IPS-NIHi7 (cell line): ENCODE results near the gene TERB1.

Experiments used
- DNase-seq: peaks from one replicate; pipeline ENCODE4 v3.0.0; 2012; ENCODE audit warnings: mixed read lengths; ENCODE audit errors: extremely low spot score

TERB1 gene

DNA sequence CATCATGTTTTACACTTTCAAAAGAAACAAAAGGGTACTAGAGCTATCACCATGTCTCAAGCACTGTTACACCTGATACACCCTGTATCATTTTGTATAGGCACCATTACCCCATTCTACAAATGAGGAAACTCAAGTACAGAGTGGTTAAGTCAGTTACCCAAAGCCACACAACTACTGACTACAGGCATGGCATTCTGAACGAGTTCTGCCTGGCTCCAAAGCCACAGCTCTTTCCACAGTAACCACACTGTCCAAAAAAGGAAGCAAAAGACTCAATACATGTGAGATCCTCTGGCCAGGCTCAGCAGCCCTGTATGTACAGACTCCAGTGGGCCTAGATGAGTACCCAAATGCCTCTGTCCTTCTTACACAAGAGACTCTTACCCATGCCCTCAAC, 54.7 kb downstream of the TERB1 start:
- DNase-seq: no peak

- DNase-seq: no peak
Measured at GRCh38 chr16:66746048-66746447, 55.3 kb downstream of the TERB1 start.

GRCh38 chr16:66741950-66742808, 59.2 kb downstream of the TERB1 start:
- no peak for DNase-seq

DNA sequence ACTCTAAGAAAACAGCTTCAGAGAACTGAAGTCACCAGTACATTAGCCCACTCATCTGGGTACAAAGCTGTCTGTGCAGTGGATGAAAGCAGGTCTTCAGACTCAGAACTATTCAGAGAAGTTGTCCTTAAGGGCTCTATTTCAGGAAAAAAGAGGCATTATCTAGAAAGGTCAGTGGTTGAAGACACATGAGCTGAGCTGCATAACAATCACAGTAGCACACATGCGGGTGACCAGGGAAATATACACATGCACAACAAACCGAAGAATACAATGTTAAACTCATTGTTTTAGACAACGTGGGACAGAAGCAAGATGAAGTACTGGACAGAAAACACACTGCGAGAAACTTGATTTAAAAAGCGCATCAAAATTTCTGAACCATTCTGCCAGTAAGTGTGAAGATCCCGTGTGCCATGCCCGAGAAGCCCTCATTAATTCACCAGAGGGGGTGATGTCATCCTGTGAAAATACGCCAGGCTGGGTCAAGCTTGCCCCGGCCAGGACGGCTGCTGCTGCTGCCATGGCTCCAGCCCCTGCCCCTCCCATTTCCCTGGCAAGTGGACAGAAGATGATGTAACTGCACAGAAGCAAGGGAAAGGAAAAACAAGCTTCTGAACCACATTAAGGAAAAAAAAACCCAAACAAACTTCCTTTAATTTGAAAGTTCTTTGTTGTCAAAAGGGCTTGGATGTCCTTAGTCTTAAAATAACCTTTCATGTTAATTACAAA, 60.0 kb downstream of the TERB1 start:
- no peak for DNase-seq

DNA sequence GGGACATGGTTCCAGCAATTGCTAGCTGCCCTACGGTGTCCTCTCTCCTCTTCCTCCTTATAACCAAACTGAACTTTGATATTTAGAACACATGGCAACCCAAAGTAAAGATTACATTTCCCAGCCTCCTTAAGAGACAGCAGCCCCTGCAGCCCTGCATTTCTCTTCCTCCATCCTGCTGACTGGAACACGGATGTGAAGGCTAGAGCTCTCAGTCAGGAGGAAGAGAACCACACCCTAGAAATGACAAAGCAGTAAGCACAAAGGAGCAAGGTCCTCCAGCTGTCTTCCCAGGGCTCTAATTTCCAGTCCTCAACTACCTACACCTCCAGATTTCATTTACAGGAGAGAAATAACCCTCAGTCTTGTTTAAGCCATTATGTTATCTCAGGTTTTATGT, 60.9 kb downstream of the TERB1 start:
- no peak for DNase-seq

DNA sequence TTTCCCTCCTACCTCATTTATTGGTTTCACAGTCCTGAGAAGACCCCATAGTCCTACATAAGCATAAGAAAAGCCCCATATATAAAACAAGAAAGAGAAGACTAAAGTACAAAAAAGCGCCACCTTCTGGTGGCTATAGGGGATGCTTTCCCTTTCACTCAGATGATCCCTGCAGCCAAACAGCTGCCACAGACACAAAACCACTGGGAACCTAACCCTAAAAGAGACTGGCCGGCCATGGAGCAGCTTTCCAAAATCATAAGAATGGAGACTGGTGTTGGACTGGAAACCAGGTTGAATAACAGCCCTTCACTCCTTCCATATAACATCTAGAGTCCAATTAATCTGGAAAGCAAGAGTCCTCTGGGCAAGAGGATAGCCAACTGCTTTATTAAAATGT, 61.4 kb downstream of the TERB1 start:
- peak; percentile 79 for DNase-seq

DNA sequence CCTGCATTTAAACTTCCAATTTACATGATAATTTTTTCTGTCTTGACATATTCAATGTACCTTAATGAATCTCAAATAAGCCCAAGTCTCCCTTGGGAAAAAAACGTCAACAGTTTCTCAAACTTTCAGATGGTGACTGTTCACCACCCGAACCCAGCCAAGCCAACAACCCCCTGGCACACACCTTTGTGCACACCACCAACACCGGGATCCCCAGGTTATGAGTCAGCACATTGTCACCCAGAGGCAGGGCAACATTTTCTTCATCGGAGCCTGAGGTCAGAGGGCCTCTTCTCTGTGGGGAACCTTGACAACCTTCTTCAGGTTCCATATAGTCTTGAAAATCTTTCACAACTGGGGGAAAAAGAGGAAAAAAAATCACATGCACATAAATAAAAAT, 65.5 kb downstream of the TERB1 start:
- DNase-seq: no peak

- DNase-seq: no peak
Measured at GRCh38 chr16:66731101-66731500, 70.3 kb downstream of the TERB1 start.

DNA sequence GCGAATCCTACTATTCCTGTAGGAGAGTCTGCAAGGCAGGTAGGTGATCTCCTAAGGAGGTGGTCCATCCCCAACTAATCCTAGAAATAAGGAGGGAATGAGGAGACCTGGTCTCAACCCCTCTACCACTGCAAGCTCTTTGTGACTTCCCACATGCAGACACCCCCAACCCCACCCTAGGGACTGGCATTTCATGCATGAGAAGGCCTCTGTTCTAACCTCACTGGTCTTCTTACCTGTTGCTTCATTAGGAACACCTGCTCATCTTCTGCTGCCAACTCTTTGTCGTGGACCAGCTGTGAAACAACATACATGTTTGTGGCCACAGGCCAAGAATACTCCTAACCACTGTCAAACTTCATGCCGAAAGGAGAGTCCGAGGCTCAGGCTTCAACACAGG, 72.6 kb downstream of the TERB1 start:
- no peak for DNase-seq

DNA sequence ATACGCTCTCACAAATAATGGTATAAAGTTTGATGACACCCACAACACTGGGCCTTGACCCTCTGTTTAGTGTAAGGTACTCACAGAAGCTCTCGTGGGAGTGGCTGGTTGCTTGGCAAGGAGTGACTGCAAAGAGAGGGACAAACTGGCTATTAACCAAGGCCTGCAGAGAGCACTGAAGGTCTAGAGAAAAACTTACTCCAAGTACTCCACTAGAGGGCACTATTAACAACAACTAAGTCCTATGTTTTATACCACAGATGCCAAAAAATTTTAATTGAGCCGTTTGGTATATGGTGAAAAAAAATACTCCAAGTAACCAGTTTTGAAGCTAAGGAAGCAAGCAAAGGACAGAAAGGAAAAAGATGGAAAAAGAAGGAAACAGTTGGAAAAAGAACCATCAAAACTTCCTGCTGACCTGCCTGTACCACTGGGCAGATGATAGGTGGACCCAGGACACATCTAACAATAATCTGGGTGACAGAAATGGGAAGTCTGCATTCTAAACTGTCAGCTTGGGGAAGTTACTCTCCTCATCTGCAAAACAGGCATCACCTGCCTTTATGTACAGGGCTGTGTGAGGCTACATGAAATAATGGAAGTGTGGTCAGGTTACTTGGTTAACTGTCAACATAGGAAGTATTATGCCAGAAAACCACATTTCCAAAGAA, 73.1 kb downstream of the TERB1 start:
- DNase-seq: peak; percentile 70

GRCh38 chr16:66720766-66721165, 80.6 kb downstream of the TERB1 start:
- no peak for DNase-seq

- no peak for DNase-seq
Measured at GRCh38 chr16:66719246-66719645, 82.1 kb downstream of the TERB1 start.

DNA sequence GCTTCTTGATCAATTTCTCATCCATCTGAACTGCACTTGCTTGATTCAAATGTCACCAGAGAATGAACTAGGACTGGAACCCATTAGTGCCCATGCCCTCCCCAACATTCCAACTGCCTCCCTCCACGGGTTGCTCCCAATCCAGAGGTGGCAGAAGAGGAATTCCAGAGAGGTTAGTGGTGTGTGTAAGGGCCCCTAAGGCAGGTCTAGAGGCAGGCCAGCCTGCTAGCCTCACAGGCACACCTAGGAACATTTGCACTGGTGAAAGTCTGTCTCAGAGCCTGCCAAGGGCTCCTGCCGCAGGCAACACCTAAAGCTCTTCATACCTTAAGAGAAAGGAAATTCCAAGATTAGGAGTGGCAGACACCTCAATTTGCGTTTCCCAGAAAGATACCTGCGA, 83.6 kb downstream of the TERB1 start:
- DNase-seq: no peak

DNA sequence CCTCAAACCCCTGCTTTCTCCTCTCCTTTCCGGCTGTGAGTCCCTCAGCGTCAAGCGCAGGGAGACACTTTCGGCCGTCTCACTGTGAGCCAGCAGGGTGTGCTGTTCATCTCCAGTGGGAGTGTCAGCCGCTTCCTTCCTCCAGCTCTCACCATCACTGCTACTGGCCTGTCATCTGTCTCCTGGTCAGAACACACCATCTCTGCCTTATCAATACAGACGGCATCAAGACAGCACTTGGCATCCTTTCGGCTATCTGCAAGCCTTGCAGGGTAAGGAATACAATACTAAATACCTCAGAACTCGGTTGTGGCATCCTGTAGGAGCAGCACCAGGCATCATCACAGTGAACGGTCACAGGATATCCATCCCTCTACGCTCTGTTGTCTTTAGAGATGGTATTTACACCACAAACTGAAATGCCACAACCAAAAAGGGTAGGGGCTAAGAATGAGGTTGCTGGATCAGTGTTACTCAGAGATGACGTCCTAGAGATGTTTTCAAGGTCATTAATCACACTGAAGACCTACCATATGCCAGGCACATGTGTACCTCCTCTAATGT, 84.2 kb downstream of the TERB1 start:
- DNase-seq: peak; percentile 83

- no peak for DNase-seq
Measured at GRCh38 chr16:66714654-66715307, 86.6 kb downstream of the TERB1 start.

DNA sequence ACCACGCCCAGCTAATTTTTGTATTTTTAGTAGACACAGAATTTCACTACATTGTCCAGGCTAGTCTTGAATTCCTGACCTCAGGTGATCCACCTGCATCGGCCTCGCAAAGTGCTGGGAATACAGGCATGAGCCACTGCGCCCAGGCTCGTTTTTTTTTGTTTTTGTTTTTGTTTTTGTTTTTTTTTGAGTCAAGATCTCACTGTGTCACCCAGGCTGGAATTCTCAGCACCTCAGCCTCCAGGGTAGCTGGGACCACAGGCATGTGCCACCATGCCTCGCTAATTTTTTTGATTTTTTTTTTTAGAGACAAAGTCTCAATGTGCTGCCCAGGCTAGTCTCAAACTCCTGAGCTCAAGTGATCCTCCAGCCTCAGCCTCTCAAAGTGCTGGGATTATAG, 87.3 kb downstream of the TERB1 start:
- no peak for DNase-seq

DNA sequence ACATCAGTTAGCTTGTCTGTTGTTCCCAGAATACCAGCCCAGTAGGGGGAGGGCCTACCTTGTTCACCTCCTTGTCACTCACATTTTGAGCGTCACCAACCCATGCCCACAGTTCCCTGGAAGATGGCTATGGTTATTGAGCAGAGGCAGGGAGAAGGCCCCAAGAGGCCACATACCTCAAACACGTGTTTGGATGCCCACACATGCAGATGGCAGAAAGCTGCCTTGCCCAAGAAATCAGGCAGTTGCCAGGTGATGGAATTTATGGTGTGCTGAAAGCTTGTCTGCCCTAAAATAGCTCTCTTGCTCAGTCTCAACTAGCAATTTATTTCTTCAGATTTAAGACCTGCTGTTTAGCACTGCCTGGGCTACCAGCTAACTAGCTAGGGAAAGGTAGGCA, 88.3 kb downstream of the TERB1 start:
- no peak for DNase-seq

- DNase-seq: no peak
Measured at GRCh38 chr16:66712512-66712911, 88.9 kb downstream of the TERB1 start.

DNA sequence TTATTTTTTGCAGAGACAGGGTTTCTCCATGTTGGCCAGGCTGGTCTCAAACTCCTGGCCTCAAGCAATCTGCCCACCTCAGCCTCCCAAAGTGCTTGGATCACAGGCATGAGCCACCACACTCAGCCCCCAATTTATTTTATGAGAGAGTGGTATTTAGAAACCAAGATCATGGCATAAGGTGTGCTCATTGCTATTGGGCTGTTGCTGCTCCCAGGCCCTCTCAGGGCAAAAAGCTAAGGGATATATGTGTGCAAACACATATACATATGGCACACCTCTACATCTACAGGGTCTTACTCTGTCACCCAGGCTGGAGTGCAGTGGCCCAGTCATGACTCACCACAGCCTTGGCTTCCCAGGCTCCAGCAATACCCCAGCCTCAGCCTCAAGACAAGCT, 89.8 kb downstream of the TERB1 start:
- DNase-seq: no peak

DNA sequence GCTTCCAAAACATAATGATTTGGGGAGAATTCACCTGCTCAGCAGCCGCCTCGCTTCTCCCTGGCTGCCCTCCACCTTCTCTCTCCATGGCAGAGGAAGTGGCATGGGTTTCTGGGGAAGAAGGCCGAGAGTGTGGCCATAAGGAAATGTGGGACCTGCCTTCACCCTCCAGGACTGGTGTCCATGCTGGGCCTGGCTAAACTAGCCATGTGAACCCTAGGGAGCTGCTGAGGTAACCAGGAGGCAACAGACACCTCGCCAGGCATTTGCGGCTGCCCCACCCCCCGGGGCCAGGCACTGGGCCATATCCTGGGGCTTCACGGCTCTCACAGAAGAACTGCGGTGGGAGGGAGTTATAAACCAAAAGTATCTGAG, 94.9 kb downstream of the TERB1 start:
- DNase-seq: no peak

DNA sequence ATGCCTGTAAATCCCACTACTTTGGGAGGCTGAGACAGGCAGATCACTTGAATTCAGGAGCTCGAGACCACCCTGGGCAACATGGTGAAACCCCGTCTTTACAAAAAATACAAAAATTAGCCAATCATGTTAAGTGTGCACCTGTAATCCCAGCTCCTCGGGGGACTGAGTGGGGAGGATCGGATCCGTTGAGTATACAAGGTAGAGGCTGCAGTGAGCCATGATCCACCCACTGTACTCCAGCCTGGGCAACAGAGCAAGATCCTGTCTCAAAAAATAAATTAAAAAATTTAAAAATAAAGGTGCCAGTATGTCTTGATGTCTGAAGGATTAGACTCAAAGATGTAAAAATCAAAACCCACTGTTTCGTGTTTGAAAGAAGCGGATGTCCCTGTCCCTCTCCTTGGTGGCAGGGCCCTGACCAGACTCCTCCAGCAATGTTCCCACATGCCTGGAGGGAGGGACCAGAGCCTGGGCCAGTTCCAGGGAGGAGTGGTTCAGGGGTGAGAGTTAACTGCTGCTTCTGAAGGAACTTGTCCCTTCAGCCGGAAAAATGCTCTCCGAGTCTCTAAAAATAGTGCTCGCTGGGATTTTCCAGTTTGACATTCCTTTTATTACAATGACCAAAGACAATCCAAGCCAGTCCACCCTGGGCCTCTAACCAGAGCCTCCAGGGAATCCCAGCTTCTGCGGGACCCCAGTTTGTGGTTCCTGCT, 95.4 kb downstream of the TERB1 start:
- DNase-seq: no peak
